ENCODE measurements around the gene PIK3CG.
"Not testable (repeated sequence)": the region's sequence is repeated elsewhere in the genome, so short reads cannot be mapped to it uniquely, and the experiment has no call there.

Gene PIK3CG

GRCh38 chr7:106865130-106866041 is at the start of gene PIK3CG:
Gene PIK3CG, plus strand, starts transcription at chr7:106865282. Its CDS starts 2,280 bp downstream, at chr7:106867562.
- DNase-seq (ENCODE audit: low spot score): no peak

- DNase-seq (ENCODE audit: low spot score): no peak
Measured at GRCh38 chr7:106817098-106817497, 48.0 kb upstream of the PIK3CG start.

- no peak for DNase-seq (ENCODE audit: low spot score)
Measured at GRCh38 chr7:106818736-106819135, 46.3 kb upstream of the PIK3CG start.

GRCh38 chr7:106819546-106819945 is 45.5 kb upstream of the PIK3CG start:
- DNase-seq (ENCODE audit: low spot score): peak; percentile 29

- no peak for DNase-seq (ENCODE audit: low spot score)
Measured at GRCh38 chr7:106820321-106821217, 44.5 kb upstream of the PIK3CG start.

GRCh38 chr7:106823631-106824030 is 41.5 kb upstream of the PIK3CG start:
- no peak for DNase-seq (ENCODE audit: low spot score)

- DNase-seq (ENCODE audit: low spot score): peak; percentile 21
Measured at GRCh38 chr7:106824458-106824857, 40.6 kb upstream of the PIK3CG start.

GRCh38 chr7:106827626-106828025 is 37.5 kb upstream of the PIK3CG start:
- DNase-seq (ENCODE audit: low spot score): no peak

- no peak for DNase-seq (ENCODE audit: low spot score)
Measured at GRCh38 chr7:106829496-106829895, 35.6 kb upstream of the PIK3CG start.

- DNase-seq (ENCODE audit: low spot score): not testable (repeated sequence)
Measured at GRCh38 chr7:106830896-106831295, 34.2 kb upstream of the PIK3CG start.

GRCh38 chr7:106836816-106837215 is 28.3 kb upstream of the PIK3CG start:
- no peak for DNase-seq (ENCODE audit: low spot score)

- no peak for DNase-seq (ENCODE audit: low spot score)
Measured at GRCh38 chr7:106839511-106839910, 25.6 kb upstream of the PIK3CG start.

GRCh38 chr7:106840342-106840741 is 24.7 kb upstream of the PIK3CG start:
- DNase-seq (ENCODE audit: low spot score): peak; percentile 90

GRCh38 chr7:106841896-106842390 is 23.1 kb upstream of the PIK3CG start:
- DNase-seq (ENCODE audit: low spot score): no peak

- DNase-seq (ENCODE audit: low spot score): no peak
Measured at GRCh38 chr7:106844279-106844997, 20.6 kb upstream of the PIK3CG start.

- DNase-seq (ENCODE audit: low spot score): no peak
Measured at GRCh38 chr7:106848049-106848448, 17.0 kb upstream of the PIK3CG start.

- DNase-seq (ENCODE audit: low spot score): peak; percentile 90
Measured at GRCh38 chr7:106848851-106849442, 16.1 kb upstream of the PIK3CG start.

GRCh38 chr7:106851632-106852031 is 13.4 kb upstream of the PIK3CG start:
- DNase-seq (ENCODE audit: low spot score): not testable (repeated sequence)

- no peak for DNase-seq (ENCODE audit: low spot score)
Measured at GRCh38 chr7:106853250-106853908, 11.7 kb upstream of the PIK3CG start.

- DNase-seq (ENCODE audit: low spot score): no peak
Measured at GRCh38 chr7:106855540-106856132, 9.4 kb upstream of the PIK3CG start.

All from AG08395 (cell line).